Suprapubic skin (tissue), 4 donors: ENCODE measurements around the gene UCP3. TPM values are rescaled to one million over a fixed set of nuclear protein-coding genes. Genes with fewer than 3 reads are reported as not detected.

Experiments used
- DNase-seq, 2 donors: peaks; one replicate each; pipeline ENCODE4 v3.0.0-alpha.2; 2019; ENCODE audit warnings: low spot score in 2 of 2
- H3K27ac ChIP-seq: fragments of 200-600 bp; sonication (generic); one replicate; pipeline ENCODE4 v1.5.1; 2019
- H3K27me3 ChIP-seq: fragments of 200-600 bp; sonication (generic); one replicate; pipeline ENCODE4 v1.5.1; 2019
- H3K36me3 ChIP-seq: fragments of 200-600 bp; sonication (generic); one replicate; pipeline ENCODE4 v1.5.1; 2019
- H3K4me1 ChIP-seq: fragments of 200-600 bp; sonication (generic); one replicate; pipeline ENCODE4 v1.5.1; 2019
- H3K4me3 ChIP-seq: fragments of 200-600 bp; sonication (generic); one replicate; pipeline ENCODE4 v1.5.1; 2019; ENCODE audit warnings: mild to moderate bottlenecking
- H3K9me3 ChIP-seq: fragments of 200-600 bp; sonication (generic); one replicate; pipeline ENCODE4 v1.5.1; 2019
- CTCF ChIP-seq, 2 donors: fragments of 200-600 bp in 1 of 2; fragments of 450-650 bp in 1 of 2; sonication (generic) in 1 of 2; IDR thresholded peaks; one replicate each; pipeline ENCODE4 v1.5.1; 2016 to 2019; ENCODE audit warnings: antibody characterized with exemption in 2 of 2, mild to moderate bottlenecking in 1 of 2, moderate library complexity in 1 of 2
- EP300 ChIP-seq: sonication (generic); formaldehyde crosslinking; IDR thresholded peaks from one replicate; pipeline ENCODE4 v1.6.1; 2017; ENCODE audit warnings: antibody characterized with exemption
- POLR2A ChIP-seq, 2 donors: fragments of 450-650 bp; IDR thresholded peaks; one replicate each; pipeline ENCODE4 v1.6.1; 2017; ENCODE audit warnings: antibody characterized with exemption in 2 of 2, mild to moderate bottlenecking in 2 of 2, moderate library complexity in 2 of 2
- POLR2AphosphoS5 ChIP-seq, 3 donors: sonication (generic); formaldehyde crosslinking; IDR thresholded peaks; one replicate each; pipeline ENCODE4 v1.6.1; 2017; ENCODE audit warnings: antibody characterized with exemption in 3 of 3
- WGBS: methylation state at CpG from one replicate; pipeline ENCODE4 v1.1.5; 2018; 5-methylcytosine and 5-hydroxymethylcytosine counted together
- total RNA-seq, 4 donors: library from RNA; depleted of rRNA; stranded (reverse); fragments of >200 nt; gene quantifications; one replicate each; pipeline ENCODE4 v1.1.0, GENCODE V29; 2016

Gene UCP3
- total RNA-seq, 4 donors from 2014 or later = 2.3 to 6.6 (median 3.9) TPM

GRCh38 chr11:74004759-74005615, 3.9 kb downstream of the UCP3 start:
- Histone ChIP-seq H3K4me1 (peaks cover under 1% of the 10 kb centered on the region), H3K36me3 (peaks cover 23% of the 10 kb centered on the region), H3K4me3 (no peak overlapping the region), H3K27ac (no peak overlapping the region), H3K27me3 (no peaks in the 10 kb centered on the region), H3K9me3 (no peaks in the 10 kb centered on the region)
- no peak for TF ChIP-seq CTCF (IDR thresholded peaks at IDR 0.05)
- TF ChIP-seq EP300 = no peak
- TF ChIP-seq POLR2AphosphoS5 (IDR thresholded peaks at IDR 0.05) = no peak
- no peak for TF ChIP-seq POLR2A (IDR thresholded peaks at IDR 0.05)
- DNase-seq = no peak
- 70% methylated on average over 8 of the region's 11 CpGs for WGBS

DNA sequence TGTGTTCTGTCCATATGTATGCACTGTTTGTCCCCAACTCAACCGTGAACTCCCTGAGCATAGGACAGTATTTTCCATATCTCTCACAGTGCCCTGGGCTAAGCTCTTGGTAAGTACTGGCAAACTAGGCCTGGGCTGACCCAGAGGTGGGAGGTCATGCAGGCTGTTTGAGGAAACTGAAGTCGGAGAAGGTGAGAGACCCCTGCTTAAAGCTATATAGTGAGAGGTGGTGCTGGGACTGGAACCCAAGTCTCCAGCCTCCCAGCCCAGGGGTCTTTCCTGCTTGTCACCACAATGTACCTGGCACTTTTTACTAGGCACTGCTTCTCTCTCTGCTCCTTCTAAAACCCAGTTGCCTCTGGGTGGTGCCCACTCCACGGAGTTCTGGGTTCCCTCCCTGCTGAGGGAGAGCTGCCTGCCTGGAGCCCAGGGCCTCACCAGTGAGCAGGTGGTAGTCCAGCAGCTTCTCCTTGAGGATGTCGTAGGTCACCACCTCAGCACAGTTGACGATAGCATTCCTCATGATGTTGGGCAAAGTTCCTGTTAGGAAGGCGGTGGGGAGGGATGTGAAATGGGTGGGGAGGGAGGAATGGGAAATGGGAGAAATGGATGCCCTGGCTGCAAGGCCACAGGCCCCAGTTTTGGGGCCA, 4.7 kb downstream of the UCP3 start:
- Histone ChIP-seq H3K36me3 (peaks cover 23% of the 10 kb centered on the region), H3K27me3 (no peaks in the 10 kb centered on the region), H3K4me3 (no peak overlapping the region), H3K9me3 (no peaks in the 10 kb centered on the region), H3K27ac (no peak overlapping the region), H3K4me1 (no peaks in the 10 kb centered on the region)
- no peak for TF ChIP-seq CTCF (IDR thresholded peaks at IDR 0.05)
- TF ChIP-seq EP300 = no peak
- no peak for TF ChIP-seq POLR2AphosphoS5 (IDR thresholded peaks at IDR 0.05)
- no peak for TF ChIP-seq POLR2A (IDR thresholded peaks at IDR 0.05)
- 89% methylated on average over 5 of the region's 6 CpGs for WGBS
- DNase-seq = peak in 1 of 2 donors; percentile 50

DNA sequence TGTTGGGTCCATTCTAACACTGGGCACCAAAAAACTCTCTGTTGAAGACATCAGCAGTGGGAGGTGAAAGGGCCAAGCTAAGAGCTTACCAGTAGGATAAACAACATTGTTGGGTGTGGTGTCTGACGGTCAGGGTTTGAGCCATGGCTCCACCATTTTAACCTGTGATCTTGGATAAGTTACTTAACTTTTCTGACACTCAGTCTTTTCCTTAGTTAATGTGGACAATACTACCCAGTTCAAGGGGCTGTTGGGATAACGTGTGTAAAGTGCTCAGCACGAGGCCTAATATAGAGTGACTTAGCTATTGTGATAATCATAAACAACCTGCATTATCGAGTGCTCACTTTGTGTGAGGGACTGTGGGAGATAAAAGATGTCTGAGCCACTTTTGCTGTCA, 6.1 kb downstream of the UCP3 start:
- Histone ChIP-seq H3K4me1 (no peaks in the 10 kb centered on the region), H3K9me3 (no peaks in the 10 kb centered on the region), H3K27ac (no peak overlapping the region), H3K36me3 (peaks cover 23% of the 10 kb centered on the region), H3K27me3 (no peaks in the 10 kb centered on the region), H3K4me3 (no peak overlapping the region)
- TF ChIP-seq EP300 (no peak), POLR2A (IDR thresholded peaks at IDR 0.05) (no peak), CTCF (IDR thresholded peaks at IDR 0.05) (no peak), POLR2AphosphoS5 (IDR thresholded peaks at IDR 0.05) (no peak)
- DNase-seq = peak in 1 of 2 donors; percentile 37
- WGBS = 97% methylated on average over 4 of the region's 4 CpGs

- Histone ChIP-seq H3K4me3 (no peak overlapping the region), H3K9me3 (no peaks in the 10 kb centered on the region), H3K27ac (no peak overlapping the region), H3K27me3 (no peaks in the 10 kb centered on the region), H3K4me1 (no peaks in the 10 kb centered on the region), H3K36me3 (peaks cover 23% of the 10 kb centered on the region)
- 69% methylated on average over 6 of the region's 7 CpGs for WGBS
- peak; percentile 32 to 59 for DNase-seq
- TF ChIP-seq POLR2AphosphoS5 (IDR thresholded peaks at IDR 0.05) (no peak), POLR2A (IDR thresholded peaks at IDR 0.05) (no peak), EP300 (no peak), CTCF (IDR thresholded peaks at IDR 0.05) (no peak)
Observed at GRCh38 chr11:74001822-74002286, 7.0 kb downstream of the UCP3 start.
